H1 (cell line): Measurements from ENCODE around the gene MPV17L2. TPM values are rescaled to one million over a fixed set of nuclear protein-coding genes. Genes with fewer than 3 reads are reported as not detected.

Experiments used
- CTCF ChIA-PET: fragments of 300-600 bp; sonication (Branson Sonifier 250); formaldehyde crosslinking; loops from one replicate; lab custom pipeline; 2021; ENCODE audit not compliant: partially characterized antibody; lab: Charles Lee
- POLR2A ChIA-PET: fragments of 300-600 bp; sonication (Branson Sonifier 250); formaldehyde crosslinking; loops from one replicate; lab custom pipeline; 2021; ENCODE audit warnings: inconsistent platforms; ENCODE audit not compliant: partially characterized antibody; lab: Charles Lee
- DNase-seq, 2 experiments: peaks; one replicate each; pipeline versions ENCODE4 v3.0.0 to v3.0.0-alpha.2; 2010 to 2022; ENCODE audit warnings: low spot score in 2 of 2, low read depth in 1 of 2, mixed read lengths in 1 of 2
- FAIRE-seq: peaks from 2 replicates; lab custom pipeline; 2011; peaks lifted over from hg19 to GRCh38; lab: Jason Lieb, UNC
- H2AFZ ChIP-seq: 2 replicates; pipeline ENCODE4 v1.8.1; 2012; ENCODE audit warnings: low read length, inconsistent platforms
- H2AK5ac ChIP-seq: 2 replicates; pipeline ENCODE4 v1.6.1; 2013; ENCODE audit warnings: low read depth, low read length
- H2BK120ac ChIP-seq: replicated peaks from 2 replicates; pipeline ENCODE3; 2013; ENCODE audit warnings: low read depth, low read length, inconsistent platforms
- H2BK12ac ChIP-seq: 2 replicates; pipeline ENCODE4 v1.6.1; 2013; ENCODE audit warnings: low read depth, low read length
- H2BK15ac ChIP-seq: 2 replicates; pipeline ENCODE4 v1.6.1; 2013; ENCODE audit warnings: low read length
- H2BK20ac ChIP-seq: 2 replicates; pipeline ENCODE4 v1.6.1; 2013; ENCODE audit warnings: low read length
- H2BK5ac ChIP-seq: 2 replicates; pipeline ENCODE4 v1.6.1; 2013; ENCODE audit warnings: low read depth, low read length
- H3K14ac ChIP-seq: 2 replicates; pipeline ENCODE4 v1.6.1; 2013; ENCODE audit warnings: inconsistent platforms; ENCODE audit not compliant: insufficient read length
- H3K18ac ChIP-seq: 2 replicates; pipeline ENCODE4 v1.6.1; 2013; ENCODE audit warnings: low read length; ENCODE audit errors: extremely low read depth
- H3K23ac ChIP-seq: 2 replicates; pipeline ENCODE4 v1.6.1; 2013; ENCODE audit warnings: inconsistent platforms; ENCODE audit not compliant: insufficient read length
- H3K23me2 ChIP-seq: 2 replicates; pipeline ENCODE4 v1.6.1; 2013; ENCODE audit warnings: low read depth, low read length
- H3K27ac ChIP-seq: 2 replicates; pipeline ENCODE4 v1.6.1; 2011; ENCODE audit warnings: low read depth, low read length, inconsistent platforms
- H3K27me3 ChIP-seq, 4 experiments: replicated peaks in 1 of 4; 1 replicate in 1 of 4; 2 replicates in 3 of 4; pipeline versions ENCODE4 v1.6.1 to v1.8.1; 2011 to 2013; ENCODE audit warnings: low read length in 3 of 4, mild to moderate bottlenecking in 3 of 4, inconsistent platforms in 2 of 4, mixed read lengths in 2 of 4, moderate library complexity in 1 of 4; ENCODE audit not compliant: control insufficient read depth in 3 of 4, insufficient read depth in 3 of 4; ENCODE audit errors: extremely low read depth in 1 of 4
- H3K36me3 ChIP-seq, 4 experiments: 2 replicates each; pipeline versions ENCODE4 v1.6.1 to v1.8.1; 2011 to 2013; ENCODE audit warnings: mild to moderate bottlenecking in 4 of 4, low read length in 3 of 4, moderate library complexity in 2 of 4, control low read depth in 1 of 4, inconsistent platforms in 1 of 4; ENCODE audit not compliant: insufficient read depth in 4 of 4, control insufficient read depth in 2 of 4
- H3K4ac ChIP-seq: replicated peaks from 2 replicates; pipeline ENCODE3; 2013; ENCODE audit warnings: low read length, low read depth, mixed read lengths, inconsistent platforms; ENCODE audit not compliant: insufficient read length
- H3K4me1 ChIP-seq, 4 experiments: replicated peaks in 1 of 4; 1 replicate in 1 of 4; 2 replicates in 3 of 4; pipeline versions ENCODE4 v1.6.1 to v1.8.1; 2011 to 2013; ENCODE audit warnings: low read length in 3 of 4, inconsistent platforms in 2 of 4, mixed read lengths in 1 of 4; ENCODE audit not compliant: insufficient read depth in 4 of 4, control insufficient read depth in 3 of 4
- H3K4me2 ChIP-seq, 2 experiments: 2 replicates each; pipeline versions ENCODE4 v1.6.1 to v1.8.1; 2011 to 2013; ENCODE audit warnings: low read depth in 2 of 2, low read length in 2 of 2, control low read depth in 1 of 2, inconsistent platforms in 1 of 2, mild to moderate bottlenecking in 1 of 2; ENCODE audit not compliant: insufficient read depth in 1 of 2
- H3K4me3 ChIP-seq, 4 experiments: fragments of 200-600, 300-600 bp in 1 of 4; sonication (generic), shearing (Covaris generic), sonication (Bioruptor Twin) in 1 of 4; 2 replicates each; pipeline versions ENCODE4 v1.5.1 to v1.8.1; 2011 to 2016; ENCODE audit warnings: low read length in 4 of 4, low read depth in 3 of 4, control low read depth in 2 of 4, inconsistent platforms in 2 of 4, mild to moderate bottlenecking in 2 of 4, mixed read lengths in 1 of 4, moderate library complexity in 1 of 4; ENCODE audit not compliant: insufficient read depth in 2 of 4; ENCODE audit errors: extremely low read depth in 1 of 4
- H3K56ac ChIP-seq: replicated peaks from 2 replicates; pipeline ENCODE3; 2013; ENCODE audit warnings: low read depth, mild to moderate bottlenecking, mixed read lengths, low read length, inconsistent platforms; ENCODE audit not compliant: insufficient read length
- H3K79me1 ChIP-seq: 2 replicates; pipeline ENCODE4 v1.6.1; 2013; ENCODE audit warnings: low read depth, low read length, control low read depth
- H3K79me2 ChIP-seq, 2 experiments: 2 replicates each; pipeline versions ENCODE4 v1.6.1 to v1.8.1; 2012 to 2013; ENCODE audit warnings: low read length in 2 of 2, mild to moderate bottlenecking in 2 of 2, inconsistent platforms in 1 of 2; ENCODE audit not compliant: insufficient read depth in 2 of 2, control insufficient read depth in 1 of 2
- H3K9ac ChIP-seq, 4 experiments: replicated peaks in 1 of 4; 1 replicate in 1 of 4; 2 replicates in 3 of 4; pipeline versions ENCODE4 v1.6.1 to v1.8.1; 2011 to 2013; ENCODE audit warnings: low read depth in 3 of 4, low read length in 3 of 4, control low read depth in 2 of 4, mild to moderate bottlenecking in 2 of 4, moderate library complexity in 2 of 4, inconsistent platforms in 1 of 4; ENCODE audit errors: extremely low read depth in 1 of 4
- H3K9me3 ChIP-seq, 2 experiments: 2 replicates each; pipeline versions ENCODE4 v1.6.1 to v1.8.1; 2012 to 2013; ENCODE audit warnings: mild to moderate bottlenecking in 2 of 2, moderate library complexity in 2 of 2, control low read depth in 1 of 2, inconsistent platforms in 1 of 2, low read depth in 1 of 2, low read length in 1 of 2, mixed read lengths in 1 of 2; ENCODE audit not compliant: insufficient read depth in 2 of 2
- H4K20me1 ChIP-seq, 2 experiments: replicated peaks in 1 of 2; 2 replicates each; pipeline versions ENCODE3 to v1.8.1; 2011 to 2013; ENCODE audit warnings: inconsistent platforms in 2 of 2, low read length in 2 of 2, mild to moderate bottlenecking in 1 of 2; ENCODE audit not compliant: insufficient read depth in 2 of 2, control insufficient read depth in 1 of 2
- H4K5ac ChIP-seq: 2 replicates; pipeline ENCODE4 v1.6.1; 2013; ENCODE audit warnings: low read length, low read depth, mixed read lengths, inconsistent platforms; ENCODE audit not compliant: insufficient read length
- H4K8ac ChIP-seq: 2 replicates; pipeline ENCODE4 v1.8.0; 2013; ENCODE audit warnings: mild to moderate bottlenecking, moderate library complexity, low read length, inconsistent platforms; ENCODE audit not compliant: insufficient read depth; ENCODE audit errors: extremely low read depth
- H4K91ac ChIP-seq: replicated peaks from 2 replicates; pipeline ENCODE3; 2013; ENCODE audit warnings: low read length, mixed read lengths, inconsistent platforms; ENCODE audit not compliant: insufficient read length
- CBX8 ChIP-seq: fragments of 300-800, 300-1000 bp; sonication (generic); IDR thresholded peaks from 2 replicates; pipeline ENCODE4 v1.7.1; 2016; ENCODE audit warnings: low read depth, low read length, borderline replicate concordance
- GTF2F1 ChIP-seq: IDR thresholded peaks from 2 replicates; pipeline ENCODE4 v1.6.1; 2012; ENCODE audit warnings: low read depth, low read length, improper control_type of control experiment, borderline replicate concordance
- RXRA ChIP-seq: IDR thresholded peaks from 2 replicates; pipeline ENCODE4 v1.6.1; 2011; ENCODE audit warnings: low read depth, mild to moderate bottlenecking, low read length, moderate library complexity; ENCODE audit not compliant: insufficient read depth
- SAP30 ChIP-seq: fragments of 300-600 bp; sonication (generic); IDR thresholded peaks from 2 replicates; pipeline ENCODE4 v1.7.1; 2012; ENCODE audit warnings: low read length, moderate library complexity, mild to moderate bottlenecking, inconsistent platforms; ENCODE audit not compliant: insufficient read depth, insufficient replicate concordance
- SIN3A ChIP-seq, 2 experiments: IDR thresholded peaks in 1 of 2; conservative IDR thresholded peaks in 1 of 2; 2 replicates each; pipeline ENCODE4 v1.6.1; 2011 to 2012; ENCODE audit warnings: low read length in 2 of 2, improper control_type of control experiment in 1 of 2, low read depth in 1 of 2, mild to moderate bottlenecking in 1 of 2
- SRF ChIP-seq: IDR thresholded peaks from 2 replicates; pipeline ENCODE4 v1.6.1; 2011; ENCODE audit warnings: mild to moderate bottlenecking, low read depth, low read length, moderate library complexity
- ZNF274 ChIP-seq: IDR thresholded peaks from 2 replicates; pipeline ENCODE4 v1.7.0; 2012; ENCODE audit warnings: low read length, borderline replicate concordance; ENCODE audit errors: extremely low read depth
- WGBS, 2 experiments: shearing (Covaris generic) in 1 of 2; methylation state at CpG; one replicate each; pipeline versions ENCODE4 v1.1.6 to v1.1.7; 2013 to 2015; ENCODE audit warnings: low lambda C conversion rate in 2 of 2, mixed read lengths in 2 of 2, inconsistent platforms in 1 of 2, low coverage in 1 of 2, missing lambda C conversion rate in 1 of 2; ENCODE audit not compliant: insufficient replicate concordance in 2 of 2, insufficient coverage in 1 of 2, insufficient read length in 1 of 2; ENCODE audit errors: extremely low coverage in 1 of 2, missing lambda C conversion rate in 1 of 2; 5-methylcytosine and 5-hydroxymethylcytosine counted together
- polyA plus RNA-seq, 7 experiments: library from polyadenylated mRNA; depleted of rRNA in 3 of 7; stranded (reverse) in 5 of 7; unstranded in 2 of 7; fragments of >200 nt in 5 of 7; fragments of 200-250 nt in 2 of 7; gene quantifications; 1 replicate in 5 of 7; 2 replicates in 1 of 7; 4 replicates in 1 of 7; pipeline versions ENCODE4 v1.2.1 to v1.2.3, GENCODE V29; 2011 to 2013; ENCODE audit warnings: missing spikeins in 2 of 7, mixed read lengths in 2 of 7
- total RNA-seq: library from RNA; stranded (reverse); fragmentation: NEBNext Ultra II Directional; extraction: Animal tissue kit (Norgen Biotek cat#: 25700); gene quantifications from 2 replicates; pipeline ENCODE4 v1.2.1, GENCODE V29; 2021

MPV17L2 gene
- total and polyA plus RNA-seq, 2 of the 8 experiments (the other 6 are each of a cell fraction or from before 2014, with no cell fraction given) = 24.2 to 82.6 TPM

- H2BK20ac ChIP-seq = no peak overlapping the region
- H4K5ac ChIP-seq = no peak overlapping the region
- H2BK5ac ChIP-seq = no peak overlapping the region
- peak overlapping the region in 1 of 2 experiments; percentile 90; a peak in 1 of 4 replicates for H3K4me2 ChIP-seq
- H4K8ac ChIP-seq = no peak overlapping the region
- no peak overlapping the region for H3K27ac ChIP-seq
- no peak overlapping the region for H3K4ac ChIP-seq
- peaks cover 2% of the 10 kb centered on the region; the same call in 1 of the 2 replicates for H3K79me1 ChIP-seq
- no peak overlapping the region; a peak in 1 of 7 replicates for H3K9ac ChIP-seq
- H3K36me3 ChIP-seq = peaks cover 0 to 8% (median 3%) of the 10 kb centered on the region in 4 experiments; a peak in 3 of 8 replicates
- ChIA-PET CTCF (interaction anchor here (0.9 to 3.0 kb wide), 13 partner anchors 8 to 237 kb away, joined by 3 to 29 read pairs (median 5); no protein-coding TSS in a partner anchor), POLR2A (interaction anchor here (0.6 to 2.0 kb wide), 7 partner anchors 9 to 132 kb away, joined by 3 to 7 read pairs (median 4); no protein-coding TSS in a partner anchor)
- DNase-seq (no peak), FAIRE-seq (no peak)
- peaks cover 0 to 7% (median 2%) of the 10 kb centered on the region in 4 experiments; a peak in 4 of 7 replicates for H3K4me1 ChIP-seq
- H2AK5ac ChIP-seq = no peak overlapping the region
- no peak overlapping the region for H3K18ac ChIP-seq
- 90% methylated on average over 18 of the region's 18 CpGs; no CpG with 5 or more reads in 1 of the 2 experiments for WGBS, 2 experiments
- no peak overlapping the region for H3K23ac ChIP-seq
- no peak overlapping the region for H2AFZ ChIP-seq
- H2BK120ac ChIP-seq = no peak overlapping the region
- no peaks in the 10 kb centered on the region for H3K9me3 ChIP-seq
- no peak overlapping the region; the same call in 1 of the 2 replicates for H2BK15ac ChIP-seq
- H4K91ac ChIP-seq = no peak overlapping the region
- H3K79me2 ChIP-seq = no peaks in the 10 kb centered on the region; a peak in 1 of 4 replicates
- H3K14ac ChIP-seq = no peak overlapping the region
- no peaks in the 10 kb centered on the region for H3K27me3 ChIP-seq
- H2BK12ac ChIP-seq = no peak overlapping the region
- peaks cover 6 to 8% of the 10 kb centered on the region in 2 experiments for H4K20me1 ChIP-seq
- no peak overlapping the region for H3K4me3 ChIP-seq
- TF ChIP-seq CBX8 (no peak), RXRA (no peak), SAP30 (no peak), SIN3A (conservative IDR thresholded peaks at IDR 0.05 in 1 of 2, IDR thresholded peaks at IDR 0.05 in 1 of 2; ENCODE audit: low read depth in 1 of 2, low read length in 2 of 2) (no peak), SRF (no peak), GTF2F1 (no peak), ZNF274 (no peak)
- TF ChIP-seq, all 59 proteins: peak for 0
- peaks cover 13% of the 10 kb centered on the region for H3K23me2 ChIP-seq
- H3K56ac ChIP-seq = no peak overlapping the region
Observed at GRCh38 chr19:18150776-18151624, 42.0 kb upstream of the MPV17L2 start.
